Sigmoid colon (tissue), 4 donors: ENCODE data around the gene EMD.
A peak's percentile ranks its signal among the peaks of the same experiment; 100 is the strongest.

Experiments used
- EP300 ChIP-seq, 4 donors: sonication (generic); formaldehyde crosslinking; IDR thresholded peaks; one replicate each; pipeline ENCODE4 v1.6.1; 2017; ENCODE audit warnings: antibody characterized with exemption in 4 of 4
- POLR2A ChIP-seq, 2 donors: fragments of 450-650 bp; IDR thresholded peaks; one replicate each; pipeline ENCODE4 v1.6.1; 2016; ENCODE audit warnings: antibody characterized with exemption in 2 of 2, mild to moderate bottlenecking in 2 of 2, moderate library complexity in 2 of 2
- POLR2AphosphoS5 ChIP-seq, 4 donors: sonication (generic); formaldehyde crosslinking; IDR thresholded peaks; one replicate each; pipeline ENCODE4 v1.6.1; 2017; ENCODE audit warnings: antibody characterized with exemption in 4 of 4
- TF ChIP-seq, protein P1 (sequence below), 4 experiments: fragments of 450-650 bp in 3 of 4; fragments of 200-600 bp in 1 of 4; IDR thresholded peaks; one replicate each; pipeline ENCODE4 v1.5.1; 2016 to 2019; ENCODE audit warnings: antibody characterized with exemption in 4 of 4, mild to moderate bottlenecking in 3 of 4, moderate library complexity in 2 of 4

DNA sequence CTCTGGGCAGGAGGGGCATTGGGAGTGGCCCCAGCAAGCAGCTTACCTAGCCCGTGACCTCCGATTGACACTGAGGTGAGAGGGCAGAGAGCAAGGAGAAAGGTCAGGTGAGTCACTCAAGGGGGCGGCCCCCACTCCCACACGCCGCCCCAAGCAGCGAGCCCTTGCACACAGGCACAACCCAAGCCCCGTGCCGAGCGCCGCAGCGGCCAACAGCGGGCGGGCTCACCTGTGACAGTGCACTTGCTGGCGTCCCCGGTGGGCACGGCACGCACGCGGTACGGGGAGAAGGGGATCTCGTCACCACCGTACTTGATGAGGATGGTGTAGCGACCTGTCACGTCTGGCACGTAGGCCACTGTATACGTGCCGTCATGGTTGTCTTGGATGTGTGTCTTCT is 21.9 kb upstream of the EMD start:
- TF ChIP-seq, protein P1, sequence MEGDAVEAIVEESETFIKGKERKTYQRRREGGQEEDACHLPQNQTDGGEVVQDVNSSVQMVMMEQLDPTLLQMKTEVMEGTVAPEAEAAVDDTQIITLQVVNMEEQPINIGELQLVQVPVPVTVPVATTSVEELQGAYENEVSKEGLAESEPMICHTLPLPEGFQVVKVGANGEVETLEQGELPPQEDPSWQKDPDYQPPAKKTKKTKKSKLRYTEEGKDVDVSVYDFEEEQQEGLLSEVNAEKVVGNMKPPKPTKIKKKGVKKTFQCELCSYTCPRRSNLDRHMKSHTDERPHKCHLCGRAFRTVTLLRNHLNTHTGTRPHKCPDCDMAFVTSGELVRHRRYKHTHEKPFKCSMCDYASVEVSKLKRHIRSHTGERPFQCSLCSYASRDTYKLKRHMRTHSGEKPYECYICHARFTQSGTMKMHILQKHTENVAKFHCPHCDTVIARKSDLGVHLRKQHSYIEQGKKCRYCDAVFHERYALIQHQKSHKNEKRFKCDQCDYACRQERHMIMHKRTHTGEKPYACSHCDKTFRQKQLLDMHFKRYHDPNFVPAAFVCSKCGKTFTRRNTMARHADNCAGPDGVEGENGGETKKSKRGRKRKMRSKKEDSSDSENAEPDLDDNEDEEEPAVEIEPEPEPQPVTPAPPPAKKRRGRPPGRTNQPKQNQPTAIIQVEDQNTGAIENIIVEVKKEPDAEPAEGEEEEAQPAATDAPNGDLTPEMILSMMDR (IDR thresholded peaks at IDR 0.05) = no peak
- TF ChIP-seq POLR2A (IDR thresholded peaks at IDR 0.05) = no peak
- no peak for TF ChIP-seq EP300 (IDR thresholded peaks at IDR 0.05)
- TF ChIP-seq POLR2AphosphoS5 (IDR thresholded peaks at IDR 0.05) = peak in 3 of 4 donors; percentile 41 to 62 (median 60)
